HG03442 (cell line): ENCODE measurements around the gene FSHR.
A peak's percentile ranks its signal among the peaks of the same experiment; 100 is the strongest.

Experiments used
- ATAC-seq: cut with Tn5 transposase; IDR thresholded peaks from one replicate; pipeline ENCODE4 v1.9.1; 2021; ENCODE audit warnings: mild to moderate bottlenecking, moderate library complexity; ENCODE audit not compliant: unreplicated experiment

Gene FSHR, protein sequence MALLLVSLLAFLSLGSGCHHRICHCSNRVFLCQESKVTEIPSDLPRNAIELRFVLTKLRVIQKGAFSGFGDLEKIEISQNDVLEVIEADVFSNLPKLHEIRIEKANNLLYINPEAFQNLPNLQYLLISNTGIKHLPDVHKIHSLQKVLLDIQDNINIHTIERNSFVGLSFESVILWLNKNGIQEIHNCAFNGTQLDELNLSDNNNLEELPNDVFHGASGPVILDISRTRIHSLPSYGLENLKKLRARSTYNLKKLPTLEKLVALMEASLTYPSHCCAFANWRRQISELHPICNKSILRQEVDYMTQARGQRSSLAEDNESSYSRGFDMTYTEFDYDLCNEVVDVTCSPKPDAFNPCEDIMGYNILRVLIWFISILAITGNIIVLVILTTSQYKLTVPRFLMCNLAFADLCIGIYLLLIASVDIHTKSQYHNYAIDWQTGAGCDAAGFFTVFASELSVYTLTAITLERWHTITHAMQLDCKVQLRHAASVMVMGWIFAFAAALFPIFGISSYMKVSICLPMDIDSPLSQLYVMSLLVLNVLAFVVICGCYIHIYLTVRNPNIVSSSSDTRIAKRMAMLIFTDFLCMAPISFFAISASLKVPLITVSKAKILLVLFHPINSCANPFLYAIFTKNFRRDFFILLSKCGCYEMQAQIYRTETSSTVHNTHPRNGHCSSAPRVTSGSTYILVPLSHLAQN

DNA sequence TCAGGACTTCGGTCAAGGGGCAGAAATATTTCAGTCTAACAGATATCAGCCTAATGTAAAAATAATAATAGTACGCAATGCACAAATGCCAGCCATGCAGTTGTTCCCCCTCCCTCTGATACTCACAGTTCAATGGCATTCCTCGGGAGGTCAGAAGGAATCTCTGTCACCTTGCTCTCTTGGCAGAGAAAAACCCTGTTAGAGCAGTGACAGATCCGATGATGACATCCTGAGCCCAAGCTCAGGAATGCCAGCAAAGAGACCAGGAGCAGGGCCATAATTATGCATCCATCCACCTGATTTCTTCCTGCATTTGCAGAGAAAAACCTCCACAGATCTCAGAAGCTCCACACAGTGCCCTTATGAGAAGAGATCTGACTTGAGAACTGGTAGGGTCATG, at the start of gene FSHR:
Gene FSHR, minus strand, starts transcription at position 376 of the 400 bp plus-strand sequence. Its CDS starts 98 bp downstream, at position 278.
- ATAC-seq: no peak

DNA sequence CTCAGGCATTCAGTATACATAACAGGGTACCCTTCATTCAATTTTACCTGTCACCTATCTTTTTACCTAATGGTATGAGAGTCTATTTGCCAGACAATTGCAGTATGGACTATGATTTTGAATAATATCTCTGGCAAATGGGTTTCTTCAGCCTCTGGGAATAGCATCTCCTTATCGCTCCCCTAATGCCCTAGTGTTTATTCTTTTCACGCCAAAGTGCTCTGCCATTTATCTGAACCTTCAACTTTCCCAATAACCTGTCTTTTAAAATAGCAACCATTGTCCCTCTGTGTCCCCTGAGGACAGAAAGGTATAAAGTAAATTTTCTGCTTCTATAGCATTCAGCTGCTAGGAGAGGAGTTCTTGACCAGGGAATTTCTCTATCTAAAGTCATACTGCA, 45.0 kb upstream of the FSHR start:
- ATAC-seq: no peak

DNA sequence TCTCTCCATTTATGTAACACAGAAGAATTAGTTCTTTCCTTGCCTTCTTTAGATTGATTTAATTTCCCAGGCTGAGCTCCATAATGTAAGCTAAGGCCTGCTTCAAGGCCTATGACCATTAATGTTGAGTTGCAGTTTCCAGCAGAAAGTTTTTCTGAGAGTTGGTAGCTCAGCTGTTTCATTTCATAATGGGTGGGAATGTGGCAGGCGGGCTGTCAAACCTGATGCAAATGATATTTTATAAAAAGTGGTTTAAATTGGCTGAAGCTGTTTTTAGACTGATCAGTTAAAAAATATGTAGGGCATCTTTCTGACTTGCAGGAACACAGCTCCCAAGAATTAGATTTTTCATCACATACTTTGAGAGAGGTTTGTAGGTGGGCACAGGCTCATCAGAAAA, 40.4 kb upstream of the FSHR start:
- ATAC-seq: no peak

DNA sequence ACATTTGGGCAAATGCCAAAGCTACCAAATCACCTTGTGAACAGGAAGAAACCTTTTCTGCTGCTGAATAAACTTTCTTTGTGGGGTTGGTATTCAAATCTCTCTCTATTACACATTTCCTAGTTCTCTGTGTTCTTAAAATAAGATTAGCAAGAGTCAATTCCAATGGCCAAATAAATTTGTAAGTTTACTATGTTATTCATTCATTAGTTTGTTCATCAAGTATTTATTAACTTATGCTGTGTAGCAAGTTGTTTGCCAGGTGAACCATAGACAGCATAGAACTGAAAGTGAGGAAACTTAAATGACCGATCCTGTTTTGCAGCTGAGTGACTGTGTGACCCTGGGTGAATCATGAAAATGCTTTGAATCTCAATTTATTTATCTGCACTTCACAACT, 37.7 kb upstream of the FSHR start:
- no peak for ATAC-seq

DNA sequence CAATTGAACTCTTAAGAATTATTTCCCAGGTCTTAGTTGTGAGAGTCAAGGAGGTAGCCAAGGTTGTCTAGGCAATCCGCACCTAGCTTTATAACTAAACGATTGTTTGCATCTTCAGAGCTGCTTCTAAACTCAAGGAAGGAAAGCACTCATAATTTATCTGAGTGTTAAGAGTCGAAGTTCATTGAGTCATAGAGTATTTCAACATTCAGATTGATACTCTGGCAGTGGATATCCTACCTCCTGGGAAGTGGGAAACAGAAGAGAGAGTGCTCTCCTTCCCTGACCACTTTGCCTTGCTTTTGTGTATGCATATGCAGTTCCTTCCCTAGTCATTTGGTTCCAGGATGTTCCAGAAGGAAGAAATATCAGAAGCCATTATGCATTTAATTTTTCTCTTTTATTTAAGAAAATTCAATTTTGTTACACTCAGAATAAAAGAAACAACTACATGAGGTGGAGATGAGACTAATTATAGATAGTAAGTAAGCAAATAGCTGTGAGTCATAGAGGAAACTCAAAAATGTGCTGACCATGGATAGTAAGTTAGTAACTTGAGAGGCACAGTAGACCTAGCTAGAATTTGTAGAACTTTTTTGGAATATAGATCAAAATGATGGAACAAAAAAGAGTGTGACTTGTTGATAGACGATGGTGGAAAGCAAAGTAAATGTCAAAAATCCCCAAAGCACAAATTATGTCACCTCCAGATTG, 35.4 kb upstream of the FSHR start:
- no peak for ATAC-seq

DNA sequence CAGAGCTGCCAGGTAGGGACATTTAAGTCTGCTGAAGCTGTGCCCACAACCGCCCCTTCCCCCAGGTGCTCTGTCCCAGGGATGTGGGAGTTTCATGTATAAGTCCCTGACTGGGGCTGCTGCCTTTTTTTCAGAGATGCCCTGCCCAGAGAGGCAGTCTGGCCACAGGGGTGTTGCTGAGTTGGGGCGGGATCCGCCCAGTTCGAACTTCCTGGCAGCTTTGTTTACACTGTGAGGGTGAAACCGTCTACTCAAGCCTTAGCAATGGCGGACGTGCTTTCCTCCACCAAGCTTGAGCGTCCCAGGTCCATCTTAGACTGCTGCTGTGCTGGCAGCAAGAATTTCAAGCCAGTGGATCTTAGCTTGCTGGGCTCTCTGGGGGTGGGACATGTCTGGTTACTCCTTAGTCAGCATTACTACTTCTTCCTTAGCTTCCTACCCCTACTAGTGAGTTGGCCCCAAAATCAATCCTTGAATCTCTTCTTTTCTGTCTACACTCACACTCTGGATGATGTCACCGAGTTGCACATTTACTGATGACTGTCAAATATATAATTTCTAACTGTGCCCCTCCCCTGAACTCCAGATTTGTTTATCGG, 31.8 kb upstream of the FSHR start:
- ATAC-seq: no peak

DNA sequence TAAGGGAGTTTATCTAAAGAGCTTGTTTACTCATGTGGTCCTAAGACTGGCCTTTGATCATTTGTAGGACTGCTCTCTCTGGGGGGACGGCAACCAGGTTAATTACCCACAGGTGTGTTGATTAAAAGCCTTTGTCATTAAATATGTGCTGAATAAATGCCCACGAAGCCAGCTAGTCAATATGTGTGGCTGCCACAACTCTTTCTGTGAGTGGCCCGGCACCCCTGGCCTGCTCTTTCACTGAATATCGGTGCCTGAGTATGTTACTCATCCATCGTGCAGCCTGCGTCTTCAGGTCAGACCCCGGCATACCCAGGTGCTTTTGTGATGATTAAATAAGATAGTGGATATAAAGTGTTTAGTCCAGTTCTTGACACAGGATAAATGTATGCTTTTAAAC, 24.3 kb upstream of the FSHR start:
- ATAC-seq: no peak

DNA sequence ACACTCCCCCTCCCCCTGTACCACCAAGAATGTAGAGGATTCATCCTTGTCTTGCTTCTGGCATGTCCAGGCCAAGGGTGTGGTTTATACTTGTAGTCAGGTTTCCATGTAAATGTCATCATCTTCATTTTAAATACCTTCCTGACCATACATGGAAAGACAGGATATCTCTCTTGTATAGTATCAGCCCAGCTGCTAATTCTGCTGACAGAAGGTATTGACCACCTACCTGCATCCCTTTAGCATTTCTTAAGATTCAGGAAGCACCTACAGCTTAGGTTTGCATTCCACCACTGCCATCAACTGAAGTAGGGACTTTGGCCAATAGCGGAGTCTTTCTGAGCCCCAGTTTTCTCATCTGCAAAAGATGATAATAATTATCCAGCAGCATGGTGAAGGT, 22.9 kb upstream of the FSHR start:
- ATAC-seq: no peak

DNA sequence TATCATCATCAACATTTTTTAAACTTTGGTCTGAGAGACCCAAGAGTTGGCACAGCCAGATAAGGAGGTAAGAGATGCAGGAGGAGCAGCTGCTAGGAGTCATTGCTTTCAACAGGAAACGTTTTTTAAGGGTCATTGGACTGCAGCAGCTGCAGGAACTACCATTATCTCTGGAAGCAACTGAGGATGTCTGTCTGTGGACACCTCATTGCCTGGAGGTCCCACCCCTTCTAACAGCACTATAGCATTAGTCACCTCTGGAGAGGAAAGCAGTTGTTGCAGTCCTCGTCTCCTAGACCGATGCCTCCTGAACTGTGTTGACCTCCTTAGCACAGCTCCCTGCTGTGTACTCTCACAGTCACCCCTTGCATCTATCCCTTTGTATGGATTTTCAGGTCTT, 21.5 kb upstream of the FSHR start:
- no peak for ATAC-seq

DNA sequence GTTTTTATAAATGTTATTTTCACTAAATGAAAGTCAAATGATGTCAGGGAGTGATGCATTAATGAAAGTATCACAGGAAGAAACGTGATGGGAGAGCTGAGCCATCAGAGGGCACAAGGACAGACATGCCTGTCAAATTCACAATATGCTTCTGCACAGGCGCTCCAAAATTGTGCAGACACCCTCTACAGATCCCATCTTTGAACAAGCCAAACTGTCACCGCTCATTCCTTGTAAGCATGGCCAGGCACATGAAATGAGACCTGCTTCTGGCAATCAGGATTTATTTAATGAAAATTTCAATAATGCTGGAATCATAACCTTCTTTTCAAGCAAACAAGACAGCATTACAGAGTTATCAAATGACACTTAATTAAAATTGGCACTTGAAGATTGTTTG, 20.4 kb upstream of the FSHR start:
- no peak for ATAC-seq

DNA sequence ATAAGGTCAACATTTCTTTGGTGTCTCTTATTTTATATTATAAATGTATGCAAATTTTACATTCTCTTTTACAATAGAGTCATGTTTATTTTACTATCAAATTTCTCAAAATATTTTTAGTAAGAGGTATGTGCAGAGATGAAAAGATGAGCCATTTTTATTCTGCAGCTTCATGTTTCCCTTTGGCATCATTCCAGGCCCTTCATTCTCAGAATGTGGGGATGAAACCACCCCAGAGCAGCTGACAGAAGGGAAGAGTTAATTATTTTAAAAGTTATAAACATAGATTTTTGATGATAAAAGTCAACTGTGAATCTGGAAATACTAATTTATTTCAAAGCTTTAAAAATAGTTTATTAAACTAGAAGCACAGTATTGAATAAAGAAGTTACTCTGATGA, 12.8 kb upstream of the FSHR start:
- ATAC-seq: no peak

DNA sequence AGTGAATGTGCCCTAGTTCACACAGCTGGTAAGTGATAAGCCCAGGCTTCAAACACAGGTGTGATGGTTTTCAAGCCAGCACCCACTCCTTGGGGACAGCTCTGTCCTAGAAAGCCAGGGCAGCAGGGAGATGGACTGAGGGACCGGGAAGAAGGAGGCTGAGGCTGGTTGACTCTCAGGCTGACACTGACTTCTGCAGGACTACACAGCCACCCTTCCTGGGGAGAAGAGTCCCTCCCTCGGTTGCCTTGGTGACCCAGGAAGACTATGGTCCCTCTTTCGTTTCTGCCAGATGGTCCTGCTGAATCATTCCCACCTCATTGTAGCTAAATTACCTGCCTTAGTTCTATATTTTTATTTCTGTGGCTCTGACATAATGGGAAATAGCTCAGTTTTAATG, 11.3 kb upstream of the FSHR start:
- ATAC-seq: no peak

DNA sequence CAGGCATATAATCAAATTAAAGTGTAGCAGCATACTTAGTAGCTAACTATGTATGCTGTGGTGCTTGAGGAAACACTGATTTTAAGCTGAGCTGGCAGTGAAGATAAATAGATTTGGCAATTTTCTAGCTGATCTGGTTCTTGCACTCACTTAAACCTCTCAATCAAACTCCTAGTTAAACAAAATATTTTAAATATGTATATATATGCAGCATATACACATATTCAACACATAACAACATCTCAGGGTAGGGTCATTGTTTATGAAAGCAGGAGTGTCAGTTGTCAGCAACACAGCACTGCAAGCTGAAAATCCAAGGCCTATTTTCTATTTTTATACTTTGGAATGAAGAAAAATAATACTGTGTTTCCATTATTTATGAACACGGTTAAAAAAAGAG, 10.4 kb upstream of the FSHR start:
- no peak for ATAC-seq

DNA sequence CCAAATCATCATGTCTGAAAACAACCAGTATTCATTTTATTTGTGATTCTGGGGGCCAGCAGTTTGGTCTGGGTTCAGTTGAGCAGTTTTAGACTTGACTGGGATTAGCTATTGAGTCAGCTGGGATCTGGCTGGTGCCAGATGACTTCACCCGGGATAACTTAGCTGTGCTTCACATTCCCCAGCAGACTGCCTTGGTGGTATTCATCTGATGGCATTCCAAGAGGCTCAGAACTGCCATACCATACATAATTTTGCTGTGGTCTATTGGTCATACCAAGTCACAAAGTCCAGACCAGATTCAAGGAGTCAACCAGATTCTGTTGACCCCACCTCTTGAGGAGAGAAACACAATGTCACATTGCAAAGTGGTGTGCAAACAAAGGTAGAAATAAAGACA, 7.8 kb upstream of the FSHR start:
- no peak for ATAC-seq

DNA sequence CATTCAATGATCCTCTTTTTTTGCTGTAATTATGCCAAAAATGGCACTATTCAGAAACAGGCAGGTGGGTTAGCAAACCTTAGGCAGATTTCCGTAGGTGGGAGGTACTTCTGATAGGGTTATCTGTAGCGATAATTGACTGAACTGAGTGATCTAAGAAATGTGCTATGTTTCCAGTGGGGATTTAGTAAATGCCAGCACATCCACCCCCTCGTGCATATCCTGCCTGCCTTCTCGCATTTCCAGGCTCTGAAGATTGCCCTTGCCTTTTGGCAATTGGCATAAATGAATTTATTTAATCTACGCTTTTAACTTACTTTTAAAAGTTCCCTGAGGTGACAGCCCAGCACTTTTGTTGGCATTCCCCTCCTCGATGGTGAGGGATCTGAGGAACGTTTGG, 576 bp upstream of the FSHR start:
- no peak for ATAC-seq

DNA sequence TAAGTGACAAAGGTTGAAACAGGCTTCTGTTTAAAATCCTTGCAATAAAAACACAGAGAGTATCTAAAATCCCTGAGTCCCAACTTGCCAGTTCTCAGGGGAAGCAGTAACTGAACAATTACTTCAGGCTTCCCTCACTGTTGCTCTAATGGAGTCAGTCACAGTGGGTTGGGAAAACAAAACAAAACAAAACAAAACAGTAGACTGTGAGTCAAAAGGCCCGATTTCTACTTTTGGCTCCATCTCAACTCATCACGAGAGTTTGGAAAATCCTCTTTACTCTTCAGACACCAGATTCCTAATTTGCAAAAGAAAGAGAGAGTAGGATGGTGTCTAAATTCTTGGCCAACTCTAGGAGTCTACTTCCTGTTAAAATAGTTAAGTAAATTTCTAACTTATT, 1.1 kb downstream of the FSHR start:
- ATAC-seq: no peak

DNA sequence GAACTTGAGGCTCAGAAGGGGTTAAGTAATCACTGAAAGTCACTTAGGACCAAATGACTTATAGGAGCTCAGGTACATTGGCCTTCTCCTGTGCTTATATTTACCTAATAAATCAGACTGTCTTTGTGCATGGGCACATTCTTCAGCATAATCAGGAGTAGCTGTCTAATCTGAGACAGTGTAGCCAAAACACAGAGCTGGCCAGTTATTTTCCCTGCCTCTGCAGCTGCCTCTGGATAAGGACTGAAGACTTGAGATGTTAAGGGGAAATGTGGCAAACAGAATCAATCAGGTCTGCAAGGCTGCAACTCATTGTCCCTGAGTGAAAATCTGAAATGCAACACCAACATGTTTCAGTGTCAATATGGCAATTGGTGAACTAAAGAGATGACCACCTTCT, 1.5 kb downstream of the FSHR start:
- ATAC-seq: no peak

DNA sequence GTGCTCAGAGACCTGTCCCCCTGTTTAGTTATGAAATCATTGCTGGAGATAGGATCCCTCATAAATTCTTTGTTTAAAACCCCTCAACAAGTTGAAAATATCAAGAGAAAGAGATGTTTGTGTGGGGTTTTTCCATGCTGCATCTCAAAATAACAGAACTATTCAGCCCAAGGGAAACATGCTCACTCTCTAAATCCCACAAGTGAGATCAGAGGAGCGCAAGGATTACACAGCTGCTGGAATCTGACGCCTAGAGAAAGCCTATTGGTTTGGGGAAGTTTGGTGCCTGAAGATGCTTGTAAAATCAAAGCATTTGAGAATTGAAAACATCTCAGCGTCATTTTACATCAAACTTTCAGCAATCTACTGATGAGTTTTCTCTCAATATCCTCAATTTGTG, 7.9 kb downstream of the FSHR start:
- no peak for ATAC-seq

DNA sequence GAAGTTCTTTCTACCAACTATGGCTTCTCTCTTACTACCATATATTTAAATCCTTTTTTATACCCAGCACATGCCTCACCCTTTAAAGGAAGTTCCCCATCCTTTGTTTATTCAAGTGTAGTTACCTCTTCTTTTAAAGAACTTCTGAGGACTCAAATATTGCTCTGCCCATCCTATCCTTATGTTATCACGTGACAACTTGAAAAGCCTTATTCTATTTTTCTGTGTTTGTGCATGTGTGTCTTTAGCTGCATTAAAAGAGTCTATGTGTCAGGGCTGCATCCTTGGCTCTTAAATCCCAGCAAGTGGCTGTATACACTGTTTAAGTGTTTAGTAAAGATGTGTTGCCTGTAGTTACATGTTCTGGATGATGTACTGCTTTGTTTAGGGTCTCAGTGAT, 22.5 kb downstream of the FSHR start:
- no peak for ATAC-seq

DNA sequence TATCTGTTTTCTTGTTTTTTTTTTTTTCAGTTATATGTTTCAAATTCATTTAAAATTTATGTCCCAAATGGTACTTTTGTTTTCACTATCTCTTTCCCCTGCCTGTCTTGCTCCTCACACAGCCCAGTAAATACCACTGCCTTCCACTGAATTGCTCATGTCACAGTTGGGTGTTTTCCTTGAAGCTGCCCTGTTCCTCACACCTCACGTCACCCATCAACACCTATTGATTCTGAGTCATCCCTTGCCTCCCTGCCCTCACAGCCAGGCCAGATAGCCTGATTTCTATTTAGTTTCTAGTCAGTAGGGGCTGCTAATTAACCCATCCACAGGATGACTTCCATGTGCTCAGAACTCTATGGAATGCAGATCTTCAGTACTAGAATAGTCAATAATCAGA, 25.3 kb downstream of the FSHR start:
- peak; percentile 98 for ATAC-seq

DNA sequence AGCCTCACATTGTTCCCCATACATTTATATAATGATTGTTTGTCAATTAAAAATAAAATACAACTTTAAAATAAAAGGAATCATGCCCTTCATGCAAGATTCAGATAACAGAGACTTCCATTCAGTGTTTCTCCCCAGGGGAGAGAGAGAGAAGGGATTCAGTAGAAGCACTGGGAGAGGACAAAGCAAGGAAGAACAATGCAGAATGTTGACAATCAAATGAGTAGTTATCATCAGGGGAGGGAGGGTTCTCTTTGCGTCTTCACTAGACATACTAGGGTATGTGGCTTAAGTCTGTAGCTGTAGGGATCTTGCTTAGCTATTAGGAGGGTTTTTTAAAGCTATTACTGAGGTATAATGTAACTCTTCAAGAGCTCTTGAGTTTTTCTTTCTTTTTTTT, 30.7 kb downstream of the FSHR start:
- ATAC-seq: no peak

DNA sequence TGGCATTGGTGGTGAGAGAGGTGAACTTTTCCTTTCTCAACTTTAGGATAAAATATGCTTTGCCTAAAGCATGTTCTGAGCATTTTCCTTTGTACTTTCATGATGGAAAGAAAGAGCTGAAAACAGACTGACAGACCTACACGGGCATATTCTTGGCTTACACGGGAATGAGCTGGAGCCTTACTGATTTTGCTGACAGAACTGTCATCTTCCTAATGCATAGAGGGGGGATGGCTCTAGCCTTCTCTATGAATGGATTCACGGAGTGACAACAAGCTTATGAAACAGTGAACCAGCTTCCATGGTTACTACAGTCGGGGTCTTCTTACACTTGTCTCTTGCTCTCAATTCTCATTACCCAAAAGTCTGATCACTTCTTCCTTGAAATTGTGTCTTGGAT, 32.2 kb downstream of the FSHR start:
- no peak for ATAC-seq
